ENCODE data around the gene HNF1B. TPM values are rescaled to one million over a fixed set of nuclear protein-coding genes. Genes with fewer than 3 reads are reported as not detected.
"Not testable (repeated sequence)": the region's sequence is repeated elsewhere in the genome, so short reads cannot be mapped to it uniquely, and the experiment has no call there.

Gene HNF1B
- total and polyA plus RNA-seq, 4 donors: 1.6 to 5.7 (median 4.5) TPM

DNA sequence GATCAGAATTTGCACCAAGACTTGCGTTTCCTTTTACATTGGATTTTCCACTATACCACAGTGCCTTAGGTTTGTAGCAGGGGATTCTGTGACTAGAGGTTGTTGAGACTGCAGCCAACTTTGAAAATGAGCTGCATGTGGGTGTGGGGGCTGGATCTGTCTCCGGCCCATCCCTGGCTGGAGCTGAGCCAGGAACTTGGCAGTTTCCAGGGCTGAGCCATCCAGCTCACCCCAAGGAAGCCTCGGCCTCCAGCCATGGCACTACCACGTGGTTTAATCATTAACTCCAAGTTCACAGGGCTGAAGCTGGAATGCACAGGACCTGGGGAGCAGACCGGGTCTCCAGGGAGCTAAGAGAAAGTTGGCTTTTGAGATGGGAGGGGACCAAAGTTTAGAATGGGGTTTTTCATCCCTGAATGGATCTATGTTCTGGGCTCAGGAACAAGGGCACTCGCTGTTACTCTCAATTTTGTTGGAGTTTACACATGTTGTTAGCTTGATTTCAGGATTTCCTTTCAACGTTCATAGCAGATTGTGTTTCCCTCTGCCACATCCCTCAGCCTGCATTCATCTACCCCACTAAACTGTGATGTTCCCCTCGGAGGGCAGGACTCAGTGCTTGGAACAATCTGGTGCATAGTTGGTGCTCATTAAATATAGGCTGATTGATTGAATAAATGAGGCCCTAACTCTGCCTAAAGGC is 42.3 kb upstream of the HNF1B start:
- Histone ChIP-seq H3K36me3 (ENCODE audit: control insufficient read depth in 4 of 4, insufficient read depth in 3 of 4, low read depth in 1 of 4, low read length in 3 of 4) (no peaks in the 10 kb centered on the region), H3K4me1 (ENCODE audit: control insufficient read depth in 4 of 4, insufficient read depth in 4 of 4, low read length in 3 of 4) (peaks cover 0 to 15% (median 12%) of the 10 kb centered on the region in 4 donors), H3K9me3 (ENCODE audit: control insufficient read depth in 4 of 4, low read length in 3 of 4) (no peaks in the 10 kb centered on the region), H3K4me3 (ENCODE audit: low read depth in 1 of 3, low read length in 3 of 3) (no peak overlapping the region), H3K27me3 (ENCODE audit: control insufficient read depth in 4 of 4, insufficient read depth in 4 of 4, low read length in 3 of 4) (no peaks in the 10 kb centered on the region), H3K27ac (ENCODE audit: low read depth in 1 of 2, low read length in 2 of 2) (no peak overlapping the region), H3K9ac (ENCODE audit: low read depth in 1 of 2, low read length in 2 of 2) (no peak overlapping the region)
- TF ChIP-seq, protein P1, sequence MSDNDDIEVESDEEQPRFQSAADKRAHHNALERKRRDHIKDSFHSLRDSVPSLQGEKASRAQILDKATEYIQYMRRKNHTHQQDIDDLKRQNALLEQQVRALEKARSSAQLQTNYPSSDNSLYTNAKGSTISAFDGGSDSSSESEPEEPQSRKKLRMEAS (IDR thresholded peaks at IDR 0.05): peak; percentile 35
- TF ChIP-seq HNF4A (conservative IDR thresholded peaks at IDR 0.05): peak; percentile 15 to 33
- no peak for TF ChIP-seq HNF4G (IDR thresholded peaks at IDR 0.05)
- TF ChIP-seq TAF1 (conservative IDR thresholded peaks at IDR 0.05): no peak
- TF ChIP-seq GABPA (IDR thresholded peaks at IDR 0.05 in 1 of 2, conservative IDR thresholded peaks at IDR 0.05 in 1 of 2): no peak
- TF ChIP-seq EGR1 (IDR thresholded peaks at IDR 0.05; ENCODE audit: low read depth in 2 of 2): no peak
- TF ChIP-seq, protein P2, sequence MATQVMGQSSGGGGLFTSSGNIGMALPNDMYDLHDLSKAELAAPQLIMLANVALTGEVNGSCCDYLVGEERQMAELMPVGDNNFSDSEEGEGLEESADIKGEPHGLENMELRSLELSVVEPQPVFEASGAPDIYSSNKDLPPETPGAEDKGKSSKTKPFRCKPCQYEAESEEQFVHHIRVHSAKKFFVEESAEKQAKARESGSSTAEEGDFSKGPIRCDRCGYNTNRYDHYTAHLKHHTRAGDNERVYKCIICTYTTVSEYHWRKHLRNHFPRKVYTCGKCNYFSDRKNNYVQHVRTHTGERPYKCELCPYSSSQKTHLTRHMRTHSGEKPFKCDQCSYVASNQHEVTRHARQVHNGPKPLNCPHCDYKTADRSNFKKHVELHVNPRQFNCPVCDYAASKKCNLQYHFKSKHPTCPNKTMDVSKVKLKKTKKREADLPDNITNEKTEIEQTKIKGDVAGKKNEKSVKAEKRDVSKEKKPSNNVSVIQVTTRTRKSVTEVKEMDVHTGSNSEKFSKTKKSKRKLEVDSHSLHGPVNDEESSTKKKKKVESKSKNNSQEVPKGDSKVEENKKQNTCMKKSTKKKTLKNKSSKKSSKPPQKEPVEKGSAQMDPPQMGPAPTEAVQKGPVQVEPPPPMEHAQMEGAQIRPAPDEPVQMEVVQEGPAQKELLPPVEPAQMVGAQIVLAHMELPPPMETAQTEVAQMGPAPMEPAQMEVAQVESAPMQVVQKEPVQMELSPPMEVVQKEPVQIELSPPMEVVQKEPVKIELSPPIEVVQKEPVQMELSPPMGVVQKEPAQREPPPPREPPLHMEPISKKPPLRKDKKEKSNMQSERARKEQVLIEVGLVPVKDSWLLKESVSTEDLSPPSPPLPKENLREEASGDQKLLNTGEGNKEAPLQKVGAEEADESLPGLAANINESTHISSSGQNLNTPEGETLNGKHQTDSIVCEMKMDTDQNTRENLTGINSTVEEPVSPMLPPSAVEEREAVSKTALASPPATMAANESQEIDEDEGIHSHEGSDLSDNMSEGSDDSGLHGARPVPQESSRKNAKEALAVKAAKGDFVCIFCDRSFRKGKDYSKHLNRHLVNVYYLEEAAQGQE (IDR thresholded peaks at IDR 0.05): no peak
- TF ChIP-seq FOXA1 (IDR thresholded peaks at IDR 0.05): no peak
- TF ChIP-seq FOXA2 (IDR thresholded peaks at IDR 0.05): no peak
- peak; percentile 35 for TF ChIP-seq SP1 (IDR thresholded peaks at IDR 0.05)
- TF ChIP-seq, protein P3, sequence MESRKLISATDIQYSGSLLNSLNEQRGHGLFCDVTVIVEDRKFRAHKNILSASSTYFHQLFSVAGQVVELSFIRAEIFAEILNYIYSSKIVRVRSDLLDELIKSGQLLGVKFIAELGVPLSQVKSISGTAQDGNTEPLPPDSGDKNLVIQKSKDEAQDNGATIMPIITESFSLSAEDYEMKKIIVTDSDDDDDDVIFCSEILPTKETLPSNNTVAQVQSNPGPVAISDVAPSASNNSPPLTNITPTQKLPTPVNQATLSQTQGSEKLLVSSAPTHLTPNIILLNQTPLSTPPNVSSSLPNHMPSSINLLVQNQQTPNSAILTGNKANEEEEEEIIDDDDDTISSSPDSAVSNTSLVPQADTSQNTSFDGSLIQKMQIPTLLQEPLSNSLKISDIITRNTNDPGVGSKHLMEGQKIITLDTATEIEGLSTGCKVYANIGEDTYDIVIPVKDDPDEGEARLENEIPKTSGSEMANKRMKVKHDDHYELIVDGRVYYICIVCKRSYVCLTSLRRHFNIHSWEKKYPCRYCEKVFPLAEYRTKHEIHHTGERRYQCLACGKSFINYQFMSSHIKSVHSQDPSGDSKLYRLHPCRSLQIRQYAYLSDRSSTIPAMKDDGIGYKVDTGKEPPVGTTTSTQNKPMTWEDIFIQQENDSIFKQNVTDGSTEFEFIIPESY (IDR thresholded peaks at IDR 0.05): no peak
- peak; percentile 11 to 21 for TF ChIP-seq RAD21 (IDR thresholded peaks at IDR 0.05)
- peak; percentile 42 for TF ChIP-seq YY1 (IDR thresholded peaks at IDR 0.05)
- TF ChIP-seq RXRA (IDR thresholded peaks at IDR 0.05): peak; percentile 39 to 64
- no peak for TF ChIP-seq JUND (IDR thresholded peaks at IDR 0.05)
- TF ChIP-seq, protein P4, sequence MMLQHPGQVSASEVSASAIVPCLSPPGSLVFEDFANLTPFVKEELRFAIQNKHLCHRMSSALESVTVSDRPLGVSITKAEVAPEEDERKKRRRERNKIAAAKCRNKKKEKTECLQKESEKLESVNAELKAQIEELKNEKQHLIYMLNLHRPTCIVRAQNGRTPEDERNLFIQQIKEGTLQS (IDR thresholded peaks at IDR 0.05): no peak
- 26% methylated on average over 8 of the region's 8 CpGs for WGBS
- no peak for DNase-seq (ENCODE audit: low spot score)

DNA sequence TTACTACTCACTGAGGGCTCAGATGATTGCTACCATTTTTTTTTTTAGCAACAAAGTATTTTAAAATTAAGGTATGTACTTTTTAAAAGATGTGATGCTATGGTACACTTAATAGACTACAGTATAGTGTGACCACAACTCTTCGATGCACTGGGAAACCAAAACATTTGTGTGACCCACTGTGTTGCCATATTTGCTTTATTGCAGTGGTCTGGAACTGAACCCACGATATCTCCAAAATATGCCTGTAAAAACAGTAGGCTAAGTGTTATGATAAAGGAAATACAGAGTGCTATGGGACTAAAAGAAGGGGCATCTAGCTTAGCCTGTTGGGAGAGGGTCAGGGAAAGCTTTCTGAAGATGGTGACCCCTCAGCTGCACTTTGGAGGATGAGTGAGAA is 41.6 kb upstream of the HNF1B start:
- H3K36me3 ChIP-seq (ENCODE audit: control insufficient read depth in 4 of 4, insufficient read depth in 3 of 4, low read depth in 1 of 4, low read length in 3 of 4): no peaks in the 10 kb centered on the region
- no peak overlapping the region for H3K27ac ChIP-seq (ENCODE audit: low read depth in 1 of 2, low read length in 2 of 2)
- H3K27me3 ChIP-seq (ENCODE audit: control insufficient read depth in 4 of 4, insufficient read depth in 4 of 4, low read length in 3 of 4): no peaks in the 10 kb centered on the region
- WGBS: 92% methylated on average over 2 of the region's 2 CpGs
- no peak overlapping the region for H3K4me3 ChIP-seq (ENCODE audit: low read depth in 1 of 3, low read length in 3 of 3)
- peaks cover 0 to 15% (median 12%) of the 10 kb centered on the region in 4 donors for H3K4me1 ChIP-seq (ENCODE audit: control insufficient read depth in 4 of 4, insufficient read depth in 4 of 4, low read length in 3 of 4)
- no peaks in the 10 kb centered on the region for H3K9me3 ChIP-seq (ENCODE audit: control insufficient read depth in 4 of 4, low read length in 3 of 4)
- TF ChIP-seq RAD21 (IDR thresholded peaks at IDR 0.05) (no peak), FOXA1 (IDR thresholded peaks at IDR 0.05) (no peak)
- no peak overlapping the region for H3K9ac ChIP-seq (ENCODE audit: low read depth in 1 of 2, low read length in 2 of 2)
- no peak for DNase-seq (ENCODE audit: low spot score)

DNA sequence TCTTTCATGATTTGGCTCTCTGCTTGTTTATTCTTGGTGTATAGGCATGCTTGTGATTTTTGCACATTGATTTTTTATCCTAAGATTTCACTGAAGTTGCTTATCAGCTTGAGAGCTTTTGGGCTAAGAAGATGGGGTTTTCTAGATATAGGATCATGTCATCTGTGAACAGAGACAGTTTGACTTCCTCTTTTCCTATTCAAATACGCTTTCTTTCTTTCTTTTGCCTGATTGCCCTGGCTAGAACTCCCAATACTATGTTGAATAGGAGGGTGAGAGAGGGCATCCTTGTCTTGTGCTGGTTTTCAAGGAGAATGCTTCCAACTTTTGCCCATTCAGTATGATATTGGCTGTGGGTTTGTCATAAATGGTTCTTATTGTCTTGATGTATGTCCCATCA is 37.6 kb upstream of the HNF1B start:
- 83% methylated on average over 1 of the region's 1 CpG for WGBS
- not testable (repeated sequence) for H3K27ac ChIP-seq (ENCODE audit: low read depth in 1 of 2, low read length in 2 of 2); DNase-seq (ENCODE audit: low spot score); H3K9ac ChIP-seq (ENCODE audit: low read depth in 1 of 2, low read length in 2 of 2); H3K9me3 ChIP-seq (ENCODE audit: control insufficient read depth in 4 of 4, low read length in 3 of 4); H3K4me3 ChIP-seq (ENCODE audit: low read depth in 1 of 3, low read length in 3 of 3); H3K4me1 ChIP-seq (ENCODE audit: control insufficient read depth in 4 of 4, insufficient read depth in 4 of 4, low read length in 3 of 4); H3K27me3 ChIP-seq (ENCODE audit: control insufficient read depth in 4 of 4, insufficient read depth in 4 of 4, low read length in 3 of 4); H3K36me3 ChIP-seq (ENCODE audit: control insufficient read depth in 4 of 4, insufficient read depth in 3 of 4, low read depth in 1 of 4, low read length in 3 of 4)
